Large intestine (tissue), 3 donors: ENCODE measurements around the gene DBX1. TPM values are rescaled to one million over a fixed set of nuclear protein-coding genes. Genes with fewer than 3 reads are reported as not detected.
A peak's percentile ranks its signal among the peaks of the same experiment; 100 is the strongest.

Source experiments
- DNase-seq, 2 donors: peaks; one replicate each; pipeline versions ENCODE4 v3.0.0 to v3.0.0-alpha.2; 2013
- H3K27ac ChIP-seq: one replicate; pipeline ENCODE4 v1.5.1; 2013; ENCODE audit warnings: low read length
- H3K27me3 ChIP-seq: 2 replicates; pipeline ENCODE4 v1.6.1; 2013; ENCODE audit warnings: low read length; ENCODE audit not compliant: control insufficient read depth, insufficient read depth
- H3K36me3 ChIP-seq: 2 replicates; pipeline ENCODE4 v1.6.1; 2013; ENCODE audit warnings: low read length; ENCODE audit not compliant: control insufficient read depth, insufficient read depth
- H3K4me1 ChIP-seq: one replicate; pipeline ENCODE4 v1.6.1; 2013; ENCODE audit warnings: low read length; ENCODE audit not compliant: control insufficient read depth, insufficient read depth
- H3K4me3 ChIP-seq: one replicate; pipeline ENCODE4 v1.5.1; 2013; ENCODE audit warnings: low read length
- H3K9me3 ChIP-seq: one replicate; pipeline ENCODE4 v1.6.1; 2013; ENCODE audit warnings: mild to moderate bottlenecking, low read depth, low read length, moderate library complexity; ENCODE audit not compliant: control insufficient read depth
- WGBS: methylation state at CpG from one replicate; pipeline ENCODE4 v1.1.5; 2013; ENCODE audit warnings: low lambda C conversion rate; ENCODE audit not compliant: insufficient coverage; 5-methylcytosine and 5-hydroxymethylcytosine counted together
- polyA plus RNA-seq: library from polyadenylated mRNA; unstranded; fragments of 120-200 nt; gene quantifications from one replicate; pipeline ENCODE4 v1.2.1, GENCODE V29; 2013

DBX1 gene
- polyA plus RNA-seq, 1 donor: not detected

DNA sequence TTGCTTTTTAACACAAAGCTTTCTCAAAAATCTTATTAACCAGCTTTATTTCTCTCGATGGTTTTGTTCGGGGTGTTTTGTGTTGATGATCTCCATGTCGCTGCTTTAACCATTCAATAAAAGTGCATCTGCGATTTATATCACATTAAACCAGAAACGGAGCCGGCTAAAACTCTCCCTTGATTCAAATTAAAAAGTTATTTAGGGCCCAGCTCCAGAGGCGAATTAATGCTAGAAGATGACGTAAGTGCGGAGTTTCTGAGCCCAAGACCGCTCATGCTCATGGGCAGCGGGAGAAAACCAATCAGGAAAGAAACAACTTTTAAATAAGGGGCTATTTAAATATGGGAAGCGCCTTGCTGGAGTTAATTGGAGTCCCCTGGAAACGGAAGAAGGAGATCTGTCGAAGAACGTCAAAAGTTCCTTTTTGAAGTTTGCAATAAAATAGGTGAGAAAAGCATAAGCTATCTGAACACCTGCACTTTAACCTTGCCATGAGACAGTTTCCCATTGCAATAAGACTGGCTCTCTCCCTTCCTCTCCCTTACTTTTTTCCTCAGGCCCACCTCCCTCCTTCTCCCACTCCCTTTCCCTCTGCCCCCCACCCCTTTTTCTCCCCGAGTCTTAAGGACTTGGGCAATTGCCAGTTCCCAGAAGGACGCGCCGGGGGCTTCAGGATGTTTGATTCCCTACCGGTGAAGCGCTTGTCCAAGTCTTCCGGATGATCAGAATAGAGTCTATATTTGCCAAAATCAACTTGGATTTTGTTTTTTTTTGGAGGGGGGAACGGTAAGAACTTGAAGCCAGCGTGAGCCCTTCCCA, 1.9 kb upstream of the DBX1 start:
- 0% methylated on average over 12 of the region's 24 CpGs for WGBS
- Histone ChIP-seq H3K4me3 (no peak overlapping the region), H3K9me3 (peaks cover 13% of the 10 kb centered on the region), H3K27me3 (peaks cover 100% of the 10 kb centered on the region), H3K36me3 (no peaks in the 10 kb centered on the region), H3K4me1 (peaks cover 6% of the 10 kb centered on the region), H3K27ac (no peak overlapping the region)
- DNase-seq: no peak

DNA sequence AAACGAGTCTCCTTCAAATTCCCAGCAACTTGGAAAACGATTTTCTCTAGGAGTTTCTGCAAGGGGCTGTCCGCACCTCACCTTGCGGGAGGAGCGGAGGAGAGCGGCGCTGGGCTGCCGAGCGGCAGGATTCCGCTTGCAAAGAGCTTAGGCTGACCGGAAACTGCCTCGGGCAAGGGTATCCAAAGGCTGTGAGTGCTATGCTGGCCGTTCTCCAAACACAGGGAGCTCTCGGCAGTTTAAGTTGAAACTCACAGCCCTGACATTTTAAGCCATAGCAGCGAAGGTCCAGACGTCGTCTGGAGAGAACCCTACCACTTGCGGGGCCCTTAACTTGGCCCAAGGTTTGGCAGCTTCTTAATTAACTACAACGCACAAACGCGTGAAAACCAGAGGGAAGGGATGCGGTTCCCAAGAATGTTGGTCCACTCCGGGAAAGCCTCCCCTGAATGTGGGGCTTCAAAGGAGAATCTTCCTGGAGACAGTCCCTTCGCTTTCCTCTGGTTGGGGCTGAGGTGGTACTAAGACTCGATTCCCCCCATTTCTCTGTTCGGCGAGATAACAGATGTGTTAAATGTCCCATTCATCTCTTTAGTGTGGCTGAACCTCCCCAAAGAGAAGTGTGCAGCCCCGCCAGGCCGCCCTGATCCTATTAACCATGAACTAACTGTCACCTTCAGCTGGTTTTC, 1.1 kb upstream of the DBX1 start:
- Histone ChIP-seq H3K4me1 (peaks cover 10% of the 10 kb centered on the region), H3K4me3 (no peak overlapping the region), H3K36me3 (no peaks in the 10 kb centered on the region), H3K27me3 (peaks cover 100% of the 10 kb centered on the region), H3K27ac (no peak overlapping the region), H3K9me3 (peaks cover 19% of the 10 kb centered on the region)
- DNase-seq: peak in 1 of 2 donors; percentile 13
- 0% methylated on average over 2 of the region's 29 CpGs for whole genome bisulfite sequencing

DNA sequence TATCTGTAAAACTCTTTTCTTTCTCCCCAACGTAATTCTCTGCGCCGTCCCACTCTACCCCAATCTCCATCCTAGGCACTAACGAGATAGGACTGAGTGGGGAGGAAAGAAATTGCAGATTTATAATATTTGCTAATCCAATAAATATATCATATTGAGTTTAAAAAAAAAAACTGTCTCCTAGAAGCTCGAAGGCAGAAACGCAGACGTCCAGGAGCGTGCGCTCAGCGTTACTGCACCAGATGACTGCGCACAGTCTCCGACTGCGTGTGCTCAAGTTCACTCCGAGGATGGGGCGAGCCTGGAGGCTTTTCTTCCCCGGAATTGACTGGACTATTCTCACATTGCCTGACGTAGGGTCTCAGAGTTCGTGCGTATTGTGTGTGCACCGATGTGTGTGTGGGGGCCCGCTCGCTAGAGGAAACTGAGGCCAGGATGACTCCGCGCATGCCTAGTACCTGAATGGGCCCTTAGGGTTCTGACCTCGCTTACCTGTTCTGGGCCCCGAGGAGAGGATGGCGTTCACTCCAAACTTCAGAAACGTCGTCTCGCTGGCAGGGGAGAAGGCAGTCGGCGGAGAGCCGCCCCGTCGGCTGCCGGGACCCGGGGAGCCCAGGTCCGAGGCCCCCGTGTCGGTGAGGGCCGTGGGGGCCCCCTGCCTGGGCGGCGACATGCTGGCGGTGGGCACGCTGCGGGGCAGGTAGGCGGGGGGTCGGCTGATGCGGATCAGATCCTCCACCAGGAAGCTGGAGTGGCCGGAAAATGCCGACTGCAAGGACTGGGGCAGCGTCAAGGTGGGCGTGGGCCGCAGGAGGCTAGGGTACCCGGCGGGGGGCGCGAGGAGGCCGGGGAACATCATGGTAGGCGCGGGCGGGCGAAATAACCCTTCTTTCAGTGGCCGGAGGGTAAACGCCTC, 551 bp downstream of the DBX1 start:
- 4% methylated on average over 4 of the region's 65 CpGs for WGBS
- Histone ChIP-seq H3K27me3 (peaks cover 98% of the 10 kb centered on the region), H3K4me1 (peaks cover 12% of the 10 kb centered on the region), H3K4me3 (no peak overlapping the region), H3K9me3 (peaks cover 22% of the 10 kb centered on the region), H3K27ac (no peak overlapping the region), H3K36me3 (no peaks in the 10 kb centered on the region)
- DNase-seq: no peak

DNA sequence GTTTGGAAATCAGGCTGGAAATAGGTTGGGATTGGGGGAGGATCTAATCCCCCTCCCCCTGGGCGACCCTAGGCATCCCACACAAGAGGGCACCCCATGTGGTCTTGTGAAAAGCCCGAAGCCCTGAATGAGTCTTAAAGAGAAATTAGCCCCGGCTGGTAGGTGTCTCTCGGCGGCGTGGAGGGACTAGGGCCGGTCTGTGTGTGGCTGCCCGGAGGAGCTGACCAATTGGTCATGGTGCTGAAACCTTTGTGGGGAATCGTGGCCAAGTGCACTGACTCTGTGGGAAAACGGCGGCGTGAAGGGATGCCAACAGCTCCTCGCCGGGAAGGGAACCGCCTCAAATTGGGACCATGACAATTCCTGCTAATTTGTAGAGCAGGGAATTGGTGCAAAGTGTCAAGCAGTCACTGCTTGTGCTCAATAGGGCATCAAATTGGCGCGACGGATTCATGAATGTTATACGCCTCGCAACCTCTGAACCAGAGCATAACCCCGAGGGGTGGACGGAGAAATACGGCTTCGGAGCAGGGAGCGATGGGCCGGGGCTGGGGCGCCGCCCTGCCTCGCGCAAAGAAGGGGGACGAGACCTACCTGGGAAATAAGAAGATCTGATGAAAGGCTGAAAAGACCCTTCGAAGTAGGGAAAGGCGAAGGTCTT, 1.5 kb downstream of the DBX1 start:
- peaks cover 22% of the 10 kb centered on the region for H3K9me3 ChIP-seq
- peaks cover 98% of the 10 kb centered on the region for H3K27me3 ChIP-seq
- peak; percentile 38 to 61 for DNase-seq
- H3K27ac ChIP-seq: no peak overlapping the region
- no peak overlapping the region for H3K4me3 ChIP-seq
- H3K4me1 ChIP-seq: peaks cover 12% of the 10 kb centered on the region
- no peaks in the 10 kb centered on the region for H3K36me3 ChIP-seq
- no CpG with 5 or more reads among the region's 33 CpGs for WGBS

DNA sequence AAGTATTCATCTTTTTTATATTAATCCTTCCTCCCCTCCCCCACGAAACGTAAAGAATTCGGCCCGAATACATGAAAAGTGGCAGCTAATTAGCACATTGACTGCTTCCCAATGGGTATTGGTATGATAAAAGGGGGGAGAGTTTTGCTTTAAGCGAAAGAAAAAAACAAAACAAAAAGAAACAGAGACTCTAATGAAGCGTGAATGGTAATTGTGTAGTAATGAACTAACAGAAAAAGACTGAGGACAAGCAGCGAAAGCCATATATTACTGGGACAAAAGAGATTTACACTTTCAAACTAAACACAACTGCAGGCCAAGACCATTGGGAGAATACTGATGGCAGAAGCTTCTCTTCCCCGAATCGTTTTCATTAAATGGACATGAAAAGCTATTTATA, 2.5 kb downstream of the DBX1 start:
- DNase-seq: no peak
- 0% methylated on average over 6 of the region's 9 CpGs for WGBS
- H3K27ac ChIP-seq: no peak overlapping the region
- peaks cover 6% of the 10 kb centered on the region for H3K4me1 ChIP-seq
- H3K9me3 ChIP-seq: peaks cover 14% of the 10 kb centered on the region
- H3K36me3 ChIP-seq: no peaks in the 10 kb centered on the region
- no peak overlapping the region for H3K4me3 ChIP-seq
- H3K27me3 ChIP-seq: peaks cover 93% of the 10 kb centered on the region

DNA sequence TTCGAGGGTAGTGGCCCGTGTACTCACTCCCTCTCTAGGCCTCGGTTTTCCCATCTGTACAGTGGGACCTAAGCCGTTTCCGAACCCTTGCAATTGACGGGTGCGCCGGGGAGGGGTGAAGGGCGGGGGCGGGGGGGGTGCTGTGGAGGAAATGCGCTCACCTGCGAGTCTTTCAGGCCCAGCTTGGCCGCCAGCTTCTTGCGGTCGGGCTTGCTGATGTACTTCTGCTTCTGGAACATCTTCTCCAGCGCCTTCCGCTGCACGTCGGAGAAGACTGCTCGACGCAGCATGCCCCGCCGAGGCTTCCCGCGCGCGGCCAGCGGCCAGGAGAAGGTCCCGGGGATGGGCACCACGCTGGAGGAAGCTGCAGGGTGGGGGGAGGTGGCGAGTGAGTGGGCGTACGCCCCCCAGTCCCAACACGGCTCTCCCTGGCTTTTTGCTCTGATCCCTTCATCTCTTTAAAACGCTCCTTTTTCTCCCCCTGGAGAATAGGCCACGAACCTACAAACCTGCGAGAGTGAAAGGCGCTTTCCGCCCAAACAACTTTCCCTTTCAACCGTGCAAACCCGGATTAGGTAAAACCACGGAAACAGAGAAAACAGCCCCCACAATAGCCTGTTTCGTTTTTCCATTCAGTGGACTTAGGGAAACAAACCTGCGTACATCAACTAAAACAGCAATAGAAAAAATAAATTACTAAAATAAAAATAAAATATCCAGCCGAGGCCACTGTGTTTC, 3.2 kb downstream of the DBX1 start:
- no peak overlapping the region for H3K27ac ChIP-seq
- no CpG with 5 or more reads among the region's 45 CpGs for WGBS
- DNase-seq: no peak

DNA sequence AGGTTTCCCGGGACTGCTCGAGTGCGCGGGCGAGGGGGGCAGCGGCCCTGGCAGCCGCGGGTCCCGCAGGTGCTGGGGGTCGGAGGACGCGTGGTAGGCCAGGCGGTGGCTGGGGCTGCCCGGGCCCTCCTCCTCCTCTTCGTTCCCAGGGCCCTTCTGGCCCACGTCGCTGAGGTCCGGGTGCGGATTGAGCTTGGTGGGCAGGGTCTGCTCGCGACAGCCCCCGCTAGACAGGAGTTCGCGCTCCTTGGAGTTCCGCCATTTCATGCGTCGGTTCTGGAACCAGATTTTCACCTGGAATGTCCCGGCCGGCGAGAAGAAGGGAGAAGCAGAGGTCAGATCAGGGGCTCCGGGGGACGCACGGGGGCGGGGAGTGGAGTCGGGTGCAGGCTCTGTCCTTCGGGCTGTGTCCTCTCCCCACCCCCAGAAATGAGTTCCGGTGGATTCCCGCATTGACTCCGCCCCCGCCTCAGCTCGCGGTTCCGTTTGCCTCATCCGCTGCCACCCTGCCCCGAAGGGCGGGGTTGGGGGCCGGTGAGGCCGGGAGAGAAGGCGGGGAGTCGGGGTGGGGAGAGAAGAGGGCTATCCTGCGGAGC, 3.9 kb downstream of the DBX1 start:
- no CpG with 5 or more reads among the region's 51 CpGs for WGBS
- H3K36me3 ChIP-seq: no peaks in the 10 kb centered on the region
- H3K4me3 ChIP-seq: peak overlapping the region; percentile 28
- peaks cover 14% of the 10 kb centered on the region for H3K9me3 ChIP-seq
- peaks cover 79% of the 10 kb centered on the region for H3K27me3 ChIP-seq
- H3K4me1 ChIP-seq: peaks cover 6% of the 10 kb centered on the region
- DNase-seq: no peak
- H3K27ac ChIP-seq: no peak overlapping the region

More for the DNA sequence above, 3.2 kb downstream of the DBX1 start:
- Histone ChIP-seq H3K4me3 (no peak overlapping the region), H3K9me3 (peaks cover 14% of the 10 kb centered on the region), H3K36me3 (no peaks in the 10 kb centered on the region), H3K4me1 (peaks cover 6% of the 10 kb centered on the region), H3K27me3 (peaks cover 86% of the 10 kb centered on the region)

DNA sequence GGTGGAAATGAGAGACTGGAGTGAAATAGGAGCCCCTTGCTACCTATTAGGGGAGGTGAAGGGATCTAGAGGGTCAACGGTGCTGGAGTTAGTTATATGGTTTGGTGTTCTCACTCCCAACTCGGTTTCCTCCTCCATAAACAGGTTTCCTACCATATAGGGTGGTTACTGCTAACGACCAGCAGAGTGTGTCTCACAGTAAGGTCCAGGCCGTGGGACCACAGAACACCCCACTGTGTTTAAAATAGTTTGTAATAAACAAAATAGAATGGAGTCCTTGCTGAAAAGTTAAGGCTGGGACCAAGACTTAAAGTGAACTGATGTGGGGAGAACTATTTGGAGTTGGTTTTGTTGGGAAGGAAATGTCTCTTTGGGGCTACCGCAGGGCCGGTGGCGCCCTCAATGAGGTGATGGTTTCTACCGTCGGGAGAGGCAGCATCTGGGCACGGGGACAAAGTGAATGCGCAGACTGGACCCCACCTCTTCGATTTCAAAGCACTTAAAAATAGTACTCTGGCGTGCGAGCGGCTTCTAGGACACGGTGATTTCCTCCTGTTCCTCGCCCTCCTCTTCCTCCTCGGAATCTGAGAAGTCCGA, 4.5 kb downstream of the DBX1 start:
- no CpG with 5 or more reads among the region's 19 CpGs for WGBS
- no peaks in the 10 kb centered on the region for H3K36me3 ChIP-seq
- peaks cover 14% of the 10 kb centered on the region for H3K9me3 ChIP-seq
- no peak overlapping the region for H3K27ac ChIP-seq
- no peak for DNase-seq
- H3K4me3 ChIP-seq: no peak overlapping the region
- peaks cover 73% of the 10 kb centered on the region for H3K27me3 ChIP-seq
- peaks cover 6% of the 10 kb centered on the region for H3K4me1 ChIP-seq

DNA sequence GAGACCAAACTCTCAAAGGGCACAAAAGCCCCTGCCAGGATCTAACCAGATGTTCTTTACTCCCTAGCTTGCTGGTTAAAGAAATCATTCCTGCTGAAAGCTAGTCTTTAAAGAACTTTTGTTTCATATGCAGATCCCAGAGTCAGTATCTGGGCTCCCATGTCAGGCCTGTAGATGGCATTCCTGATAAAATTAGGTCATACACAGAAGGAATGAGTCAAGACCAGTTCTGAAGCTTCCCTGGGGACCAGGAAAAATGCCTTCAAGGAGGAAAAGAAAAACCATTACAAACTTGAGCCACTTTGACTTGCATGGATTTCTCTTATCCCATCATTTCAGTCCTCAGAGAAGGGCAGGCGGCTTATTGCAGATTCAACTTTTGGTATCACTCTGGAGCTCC, 5.9 kb downstream of the DBX1 start:
- Histone ChIP-seq H3K27me3 (peaks cover 62% of the 10 kb centered on the region), H3K36me3 (no peaks in the 10 kb centered on the region), H3K9me3 (peaks cover 14% of the 10 kb centered on the region), H3K27ac (no peak overlapping the region), H3K4me3 (no peak overlapping the region), H3K4me1 (peaks cover 6% of the 10 kb centered on the region)
- WGBS: no CpG with 5 or more reads among the region's 1 CpG
- no peak for DNase-seq
